ENCODE measurements around the gene DCDC2.

The DCDC2 gene

GRCh38 chr6:24139639-24140038, 218.2 kb downstream of the DCDC2 start:
- DNase-seq (ENCODE audit: low read depth), result no peak
- H3K4me3 ChIP-seq (ENCODE audit: low read depth, low read length), result no peak overlapping the region
- TF ChIP-seq CTCF (IDR thresholded peaks at IDR 0.05; ENCODE audit: low read depth, low read length, missing control alignments), result no peak

GRCh38 chr6:24139080-24139479, 218.8 kb downstream of the DCDC2 start:
- TF ChIP-seq CTCF (IDR thresholded peaks at IDR 0.05; ENCODE audit: low read depth, low read length, missing control alignments), result no peak
- H3K4me3 ChIP-seq (ENCODE audit: low read depth, low read length), result no peak overlapping the region
- DNase-seq (ENCODE audit: low read depth), result no peak

DNA sequence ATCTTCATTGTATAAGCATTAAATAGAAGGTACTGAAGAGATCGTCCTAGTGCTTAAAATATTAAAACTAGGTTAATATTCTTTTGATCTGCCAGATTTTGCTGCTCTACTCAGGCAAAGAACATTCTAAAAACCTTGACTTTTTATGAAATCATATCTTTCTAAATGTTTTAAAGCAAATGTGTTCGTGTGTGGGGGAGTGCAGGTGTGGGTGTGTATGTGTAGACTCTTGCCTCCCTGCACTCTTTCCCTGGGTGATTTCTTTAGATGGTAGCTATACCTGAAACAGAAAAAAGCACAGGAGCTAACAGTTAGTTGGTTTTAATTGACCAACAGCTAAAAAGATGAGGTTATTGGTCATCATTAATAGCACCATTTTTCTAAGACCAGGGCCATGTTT, 226.1 kb downstream of the DCDC2 start:
- no peak for TF ChIP-seq CTCF (IDR thresholded peaks at IDR 0.05; ENCODE audit: low read depth, low read length, missing control alignments)
- H3K4me3 ChIP-seq (ENCODE audit: low read depth, low read length), result no peak overlapping the region
- DNase-seq (ENCODE audit: low read depth), result no peak

- H3K4me3 ChIP-seq (ENCODE audit: low read depth, low read length), result no peak overlapping the region
- no peak for TF ChIP-seq CTCF (IDR thresholded peaks at IDR 0.05; ENCODE audit: low read depth, low read length, missing control alignments)
Observed at GRCh38 chr6:24127316-24127715, 230.5 kb downstream of the DCDC2 start.

GRCh38 chr6:24126586-24127192, 231.2 kb downstream of the DCDC2 start:
- no peak for DNase-seq (ENCODE audit: low read depth)
- no peak overlapping the region for H3K4me3 ChIP-seq (ENCODE audit: low read depth, low read length)
- no peak for TF ChIP-seq CTCF (IDR thresholded peaks at IDR 0.05; ENCODE audit: low read depth, low read length, missing control alignments)

More at GRCh38 chr6:24127316-24127715, 230.5 kb downstream of the DCDC2 start:
- DNase-seq (ENCODE audit: low read depth), result no peak

DNA sequence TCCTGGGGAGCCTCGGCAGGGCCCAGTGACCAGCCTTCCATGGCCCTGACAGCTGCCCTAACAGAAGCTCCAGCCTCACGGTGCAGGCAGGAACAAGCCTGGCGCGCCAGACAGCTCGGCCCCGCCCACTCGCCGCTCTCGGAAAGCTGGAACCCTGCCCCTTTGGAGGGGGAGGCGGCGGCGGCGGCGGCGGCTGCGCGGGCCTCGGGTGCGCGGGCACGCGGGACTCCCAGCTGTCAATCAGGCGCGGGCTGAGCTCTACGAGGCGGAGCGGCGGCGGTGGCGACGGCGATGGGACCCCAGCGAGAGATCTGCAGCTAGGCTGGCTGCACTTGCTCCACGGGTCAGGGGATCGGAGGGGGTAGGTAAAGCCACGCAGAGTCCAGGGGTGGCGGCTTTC, 231.9 kb downstream of the DCDC2 start, which contains the start of gene NRSN1:
NRSN1 (plus strand) TSS at position 236 of the 400 bp plus-strand sequence. CDS start 8,113 bp downstream, outside the sequence.
- DNase-seq (ENCODE audit: low read depth), result no peak
- no peak within 1 kb of the TSS for H3K4me3 ChIP-seq (ENCODE audit: low read depth, low read length)
- TF ChIP-seq CTCF (IDR thresholded peaks at IDR 0.05; ENCODE audit: low read depth, low read length, missing control alignments), result no peak

- H3K4me3 ChIP-seq (ENCODE audit: low read depth, low read length), result no peak overlapping the region
- DNase-seq (ENCODE audit: low read depth), result no peak
- TF ChIP-seq CTCF (IDR thresholded peaks at IDR 0.05; ENCODE audit: low read depth, low read length, missing control alignments), result no peak
Observed at GRCh38 chr6:24122139-24122538, 235.7 kb downstream of the DCDC2 start.
